Astrocyte of the cerebellum (primary cell): ENCODE measurements around the gene ASCL3.
"Not testable (repeated sequence)": the region's sequence is repeated elsewhere in the genome, so short reads cannot be mapped to it uniquely, and the experiment has no call there.

Experiments used
- DNase-seq: peaks from one replicate; pipeline ENCODE4 v3.0.0-alpha.2; 2011; ENCODE audit warnings: low read depth
- H3K4me3 ChIP-seq: 2 replicates; pipeline ENCODE4 v1.5.1; 2011; ENCODE audit warnings: mild to moderate bottlenecking, low read depth, low read length, moderate library complexity
- in situ Hi-C: cut with HindIII; loops from 2 replicates; pipeline ENCODE4 v1.10.0; 2017; ENCODE audit warnings: low sequenced_read_pairs
- TF ChIP-seq, protein P1 (sequence below): IDR thresholded peaks from 2 replicates; pipeline ENCODE4 v1.5.1; 2012; ENCODE audit warnings: low read length, low read depth, moderate library complexity, mild to moderate bottlenecking; ENCODE audit errors: missing control alignments

The ASCL3 gene

DNA sequence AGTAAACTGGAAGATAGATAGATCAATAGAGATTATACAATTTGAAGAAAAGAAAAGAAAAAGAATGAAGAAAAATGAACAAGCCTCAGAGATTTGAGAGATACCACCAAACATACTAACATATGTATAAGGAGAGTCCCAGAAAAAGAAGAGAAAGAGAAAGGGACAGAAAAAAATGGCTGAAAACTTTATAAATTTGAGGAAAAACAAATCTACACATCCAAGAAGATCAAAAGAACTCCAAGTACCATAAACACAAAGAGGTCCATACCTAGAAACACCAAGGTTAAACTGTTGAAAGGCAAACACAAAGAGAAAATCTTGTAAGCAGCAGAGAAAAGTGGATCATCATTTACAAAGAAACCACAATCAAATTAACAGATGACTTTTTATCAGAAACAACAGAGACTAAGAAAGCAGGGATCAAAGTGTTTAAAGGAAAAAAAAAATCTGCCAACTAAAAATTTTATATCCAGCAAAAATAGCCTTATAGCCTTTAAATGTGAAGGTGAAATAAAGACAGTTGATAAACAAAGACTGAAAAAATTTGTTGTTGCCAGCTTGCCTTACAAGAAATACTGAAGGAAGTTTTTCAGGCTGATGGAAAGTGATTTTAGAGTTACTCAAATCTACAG lies 43.6 kb downstream of the ASCL3 start:
- no peak for DNase-seq
- TF ChIP-seq, protein P1, sequence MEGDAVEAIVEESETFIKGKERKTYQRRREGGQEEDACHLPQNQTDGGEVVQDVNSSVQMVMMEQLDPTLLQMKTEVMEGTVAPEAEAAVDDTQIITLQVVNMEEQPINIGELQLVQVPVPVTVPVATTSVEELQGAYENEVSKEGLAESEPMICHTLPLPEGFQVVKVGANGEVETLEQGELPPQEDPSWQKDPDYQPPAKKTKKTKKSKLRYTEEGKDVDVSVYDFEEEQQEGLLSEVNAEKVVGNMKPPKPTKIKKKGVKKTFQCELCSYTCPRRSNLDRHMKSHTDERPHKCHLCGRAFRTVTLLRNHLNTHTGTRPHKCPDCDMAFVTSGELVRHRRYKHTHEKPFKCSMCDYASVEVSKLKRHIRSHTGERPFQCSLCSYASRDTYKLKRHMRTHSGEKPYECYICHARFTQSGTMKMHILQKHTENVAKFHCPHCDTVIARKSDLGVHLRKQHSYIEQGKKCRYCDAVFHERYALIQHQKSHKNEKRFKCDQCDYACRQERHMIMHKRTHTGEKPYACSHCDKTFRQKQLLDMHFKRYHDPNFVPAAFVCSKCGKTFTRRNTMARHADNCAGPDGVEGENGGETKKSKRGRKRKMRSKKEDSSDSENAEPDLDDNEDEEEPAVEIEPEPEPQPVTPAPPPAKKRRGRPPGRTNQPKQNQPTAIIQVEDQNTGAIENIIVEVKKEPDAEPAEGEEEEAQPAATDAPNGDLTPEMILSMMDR: no peak
- in situ Hi-C loops: no loop called here
- H3K4me3 ChIP-seq: no peak overlapping the region

- DNase-seq, in situ Hi-C loops, H3K4me3 ChIP-seq: not testable (repeated sequence)
These were observed 51.6 kb downstream of the ASCL3 start for GRCh38 chr11:8891185-8891584.
